ENCODE data around the gene PCDH9.

Gene PCDH9

GRCh38 chr13:66875264-66875663, 354.9 kb downstream of the PCDH9 start:
- no peak for DNase-seq

GRCh38 chr13:66864627-66865026, 365.5 kb downstream of the PCDH9 start:
- DNase-seq = no peak

GRCh38 chr13:66860878-66861417, 369.2 kb downstream of the PCDH9 start:
- DNase-seq = no peak

- no peak for DNase-seq
These were observed 369.9 kb downstream of the PCDH9 start for GRCh38 chr13:66859934-66860877.

GRCh38 chr13:66859078-66859477, 371.1 kb downstream of the PCDH9 start:
- DNase-seq = no peak

- DNase-seq = no peak
These were observed 372.0 kb downstream of the PCDH9 start for GRCh38 chr13:66858163-66858562.

GRCh38 chr13:66855131-66855530, 375.0 kb downstream of the PCDH9 start:
- DNase-seq = no peak

- no peak for DNase-seq
These were observed 376.6 kb downstream of the PCDH9 start for GRCh38 chr13:66853564-66853963.

GRCh38 chr13:66849706-66850105, 380.4 kb downstream of the PCDH9 start:
- no peak for DNase-seq

GRCh38 chr13:66847541-66847940, 382.6 kb downstream of the PCDH9 start:
- no peak for DNase-seq

- no peak for DNase-seq
These were observed 384.7 kb downstream of the PCDH9 start for GRCh38 chr13:66845393-66845792.

- no peak for DNase-seq
These were observed 385.2 kb downstream of the PCDH9 start for GRCh38 chr13:66844933-66845332.

GRCh38 chr13:66842766-66843165, 387.4 kb downstream of the PCDH9 start:
- no peak for DNase-seq

- DNase-seq = no peak
These were observed 389.5 kb downstream of the PCDH9 start for GRCh38 chr13:66840621-66841020.

GRCh38 chr13:66837246-66837645, 392.9 kb downstream of the PCDH9 start:
- DNase-seq = no peak

GRCh38 chr13:66835040-66835628, 395.0 kb downstream of the PCDH9 start:
- no peak for DNase-seq

GRCh38 chr13:66830940-66831716, 399.0 kb downstream of the PCDH9 start:
- DNase-seq = no peak

- DNase-seq = no peak
These were observed 400.3 kb downstream of the PCDH9 start for GRCh38 chr13:66829803-66830202.

GRCh38 chr13:66826398-66826797, 403.7 kb downstream of the PCDH9 start:
- DNase-seq = no peak

GRCh38 chr13:66821551-66821950, 408.6 kb downstream of the PCDH9 start:
- no peak for DNase-seq

GRCh38 chr13:66811455-66811854, 418.7 kb downstream of the PCDH9 start:
- DNase-seq = no peak

- no peak for DNase-seq
These were observed 420.7 kb downstream of the PCDH9 start for GRCh38 chr13:66809485-66809884.

GRCh38 chr13:66807251-66807650, 422.9 kb downstream of the PCDH9 start:
- no peak for DNase-seq
